ENCODE measurements around the gene MYO16. TPM values are rescaled to one million over a fixed set of nuclear protein-coding genes. Genes with fewer than 3 reads are reported as not detected.
A peak's percentile ranks its signal among the peaks of the same experiment; 100 is the strongest.

Gene MYO16
- total RNA-seq, 1 donor from 2014 or later: 2.9 TPM

DNA sequence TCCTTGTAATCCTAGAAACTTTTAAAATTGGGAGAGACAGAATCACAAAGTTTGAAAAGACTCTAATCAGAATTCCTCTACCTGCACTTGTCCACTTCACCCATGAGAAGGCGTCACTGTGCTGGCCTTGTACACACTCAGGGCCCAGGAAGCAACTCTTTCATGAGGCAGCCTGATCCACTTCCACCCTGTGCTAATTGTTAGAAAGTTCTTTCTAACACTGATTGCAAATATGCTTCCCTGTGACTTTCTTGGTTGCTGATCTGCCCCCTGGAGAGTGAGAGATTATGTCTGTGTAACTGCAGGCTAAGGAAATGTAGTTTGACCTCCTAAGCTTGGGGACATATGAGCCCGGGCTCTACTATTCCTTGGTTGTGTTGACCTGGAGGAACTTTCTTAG lies 494.6 kb downstream of the MYO16 start:
- DNase-seq (ENCODE audit: low spot score): no peak

DNA sequence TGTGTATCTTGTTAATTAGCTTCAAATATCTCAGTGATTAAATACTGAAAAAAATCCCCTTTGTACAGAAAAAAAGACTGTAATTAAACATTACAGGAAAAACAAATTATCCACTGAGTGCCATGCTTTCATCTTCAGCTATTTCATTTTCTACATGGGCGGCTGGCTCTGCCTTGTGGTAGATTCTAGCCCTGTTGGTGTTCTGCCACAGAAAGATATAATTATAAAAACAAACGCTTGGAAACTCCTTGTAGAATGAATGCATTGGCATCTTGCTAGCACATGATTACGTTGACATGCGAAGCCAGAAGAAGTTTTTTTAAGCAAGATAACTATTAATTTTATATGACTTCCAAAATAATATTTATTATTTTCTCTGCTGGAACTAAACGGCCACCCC lies 496.8 kb downstream of the MYO16 start:
- no peak for DNase-seq (ENCODE audit: low spot score)

DNA sequence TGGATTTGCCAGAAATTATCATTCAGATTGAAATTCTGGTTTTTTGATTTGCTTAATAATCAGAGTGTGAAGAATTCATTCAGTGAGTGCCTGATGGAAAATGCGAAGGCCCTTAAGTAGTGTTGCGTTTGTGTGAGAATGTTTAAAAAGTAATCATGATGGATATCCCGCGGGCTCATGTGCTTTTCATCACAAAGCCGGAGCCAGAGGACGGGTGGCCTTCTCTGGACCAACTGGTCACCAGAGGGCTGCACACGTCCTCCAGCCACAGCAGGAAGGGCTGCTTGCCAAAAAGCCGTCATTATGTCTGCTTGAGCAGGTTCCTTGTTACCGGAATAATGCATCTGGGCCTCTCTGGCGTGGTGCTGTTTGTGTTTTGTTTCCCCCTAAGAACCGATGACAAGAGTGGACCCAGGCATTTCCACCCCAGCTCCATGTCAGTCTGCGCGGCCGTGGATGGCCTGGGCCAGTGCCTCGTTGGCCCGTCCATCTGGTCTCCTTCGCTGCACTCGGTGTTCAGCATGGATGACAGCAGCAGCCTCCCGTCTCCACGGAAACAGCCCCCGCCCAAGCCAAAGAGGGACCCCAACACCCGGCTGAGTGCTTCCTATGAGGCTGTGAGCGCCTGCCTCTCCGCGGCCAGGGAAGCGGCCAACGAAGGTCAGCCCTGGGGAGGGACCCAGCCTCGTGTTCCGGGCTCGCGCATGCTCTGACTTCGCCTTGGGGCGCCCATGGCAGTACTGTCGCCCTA lies 497.7 kb downstream of the MYO16 start:
- no peak for DNase-seq (ENCODE audit: low spot score)

DNA sequence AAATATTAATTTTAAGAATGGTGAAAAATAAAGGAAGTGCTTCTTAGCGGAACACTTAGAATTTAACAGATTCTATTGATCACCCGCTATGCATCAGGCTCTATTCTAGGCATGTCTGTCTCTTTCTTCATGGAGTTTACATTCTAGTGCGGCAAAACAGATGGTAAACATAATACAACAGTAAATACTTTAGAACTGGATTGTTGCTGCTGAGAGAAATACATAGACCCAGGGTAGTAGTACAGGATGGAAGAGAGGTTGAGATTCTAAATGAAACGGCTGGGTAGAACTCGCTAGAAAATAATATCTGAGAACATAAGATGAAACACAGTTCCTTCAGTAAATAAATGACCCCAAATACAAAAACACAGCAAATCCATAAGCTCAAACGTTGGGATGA lies 498.7 kb downstream of the MYO16 start:
- DNase-seq (ENCODE audit: low spot score): no peak

DNA sequence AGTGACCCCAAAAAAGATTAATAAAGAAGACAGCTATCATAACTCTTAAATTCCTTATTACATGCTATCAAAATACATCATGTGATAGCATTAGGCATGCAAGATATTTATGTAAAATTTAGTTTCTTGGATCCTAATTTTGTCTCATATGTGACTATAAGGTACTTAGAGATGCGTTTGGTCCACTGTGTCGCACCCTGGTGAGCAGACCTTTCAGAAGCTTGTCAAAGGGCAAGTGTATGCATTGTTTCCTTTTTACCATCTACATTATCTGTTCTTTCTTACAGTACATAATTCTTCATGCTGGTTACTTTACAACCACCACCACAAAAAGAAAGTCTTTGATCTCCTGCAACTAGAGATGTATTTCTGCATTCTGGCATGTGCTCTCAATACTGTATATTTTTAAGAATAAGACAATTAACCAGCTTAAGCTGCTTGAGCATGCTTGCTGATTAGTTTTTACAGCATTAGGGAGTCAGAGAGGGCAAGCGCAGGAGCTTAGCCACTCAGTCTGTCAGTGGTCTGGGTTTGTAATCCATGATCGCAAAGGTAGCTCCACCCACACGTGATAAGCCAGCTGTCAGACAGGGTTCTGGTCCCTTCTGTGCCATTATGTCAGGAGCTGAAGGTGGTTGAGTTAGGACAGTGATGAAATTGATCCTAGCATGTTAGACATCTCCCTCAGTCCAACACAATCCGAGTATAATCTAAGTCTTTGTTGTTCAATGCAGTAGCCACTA lies 500.9 kb downstream of the MYO16 start:
- no peak for DNase-seq (ENCODE audit: low spot score)

DNA sequence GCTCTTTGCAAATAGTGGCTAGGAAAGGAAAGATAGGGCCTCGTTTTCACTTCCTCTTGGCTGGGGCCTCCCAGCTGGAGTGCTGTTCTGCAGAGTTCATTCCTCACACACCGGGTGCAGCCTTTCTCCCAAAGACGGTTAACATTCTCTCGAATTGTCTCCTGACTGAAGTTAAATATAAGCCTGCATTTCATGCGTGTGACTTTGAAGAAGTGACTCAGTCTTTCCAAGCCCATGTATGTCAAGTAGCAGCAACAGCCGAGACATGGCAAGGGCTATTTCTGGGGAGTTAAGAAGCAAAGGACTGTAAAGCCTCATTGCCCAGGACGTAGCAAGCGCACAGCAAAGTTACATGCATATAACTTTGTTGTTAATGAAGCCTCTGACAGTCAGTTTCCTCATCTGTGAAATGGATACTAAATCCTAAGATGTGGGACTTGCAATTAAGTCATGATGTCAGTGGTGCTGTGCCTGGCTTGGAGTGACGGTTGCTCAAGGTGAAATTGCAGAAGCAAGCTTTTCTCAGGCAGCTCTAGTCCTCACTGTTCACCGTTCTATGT lies 502.4 kb downstream of the MYO16 start:
- DNase-seq (ENCODE audit: low spot score): peak; percentile 62

DNA sequence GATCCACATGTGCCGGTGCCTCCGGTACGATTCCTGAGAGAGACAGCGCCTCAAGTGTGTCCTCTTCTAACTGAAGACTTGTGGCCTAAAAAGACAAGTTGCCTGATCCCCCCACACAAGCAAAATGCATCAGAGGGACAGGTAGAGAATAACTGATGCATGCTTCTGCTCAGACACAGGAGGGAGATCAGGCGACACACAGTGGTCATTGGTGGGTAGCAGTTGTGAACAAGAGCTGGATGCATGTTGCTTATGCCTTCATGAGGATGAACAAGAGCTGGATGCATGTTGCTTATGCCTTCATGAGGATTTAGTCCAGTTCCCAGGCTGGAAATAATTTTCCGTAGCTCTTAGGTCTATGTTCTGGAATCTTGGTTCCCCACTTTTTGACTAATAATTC lies 505.6 kb downstream of the MYO16 start:
- DNase-seq (ENCODE audit: low spot score): no peak

DNA sequence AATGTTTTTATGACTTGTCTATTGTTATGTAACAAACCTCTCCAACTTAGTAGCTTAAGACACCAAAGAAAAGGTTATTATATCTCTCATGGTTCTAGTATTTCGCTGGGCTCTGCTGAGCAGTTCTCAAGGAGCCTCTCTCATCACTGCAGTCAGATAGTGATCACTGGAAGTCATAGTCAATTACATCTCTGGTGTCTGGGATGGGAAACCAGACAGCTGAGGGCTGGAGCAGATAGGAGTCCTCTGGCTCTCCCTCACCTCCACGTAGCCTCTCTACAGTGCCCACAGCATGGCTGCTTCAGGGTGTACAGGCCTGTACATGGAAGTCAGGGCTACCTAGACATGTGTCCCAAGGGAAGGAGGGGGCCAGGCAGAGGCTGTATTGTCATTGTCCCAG lies 507.5 kb downstream of the MYO16 start:
- DNase-seq (ENCODE audit: low spot score): no peak

DNA sequence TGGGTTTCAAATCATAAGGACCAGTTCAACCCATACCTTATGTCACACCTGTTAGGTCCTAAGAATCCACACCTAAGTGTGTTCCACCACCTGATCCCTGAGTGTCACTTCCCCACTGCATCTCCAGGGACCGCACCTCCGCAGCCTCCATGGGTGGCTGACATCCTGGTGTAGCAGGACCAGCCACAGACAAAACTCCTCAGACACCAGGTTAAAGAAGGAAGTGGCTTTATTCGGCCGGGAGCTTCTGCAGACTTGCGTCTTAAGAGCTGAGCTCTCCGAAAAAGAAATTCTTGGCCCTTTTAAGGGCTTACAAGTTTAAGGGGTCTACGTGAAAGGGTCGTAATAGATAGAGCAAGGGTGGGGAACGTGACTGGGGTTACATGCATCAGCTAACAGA lies 509.9 kb downstream of the MYO16 start:
- no peak for DNase-seq (ENCODE audit: low spot score)

DNA sequence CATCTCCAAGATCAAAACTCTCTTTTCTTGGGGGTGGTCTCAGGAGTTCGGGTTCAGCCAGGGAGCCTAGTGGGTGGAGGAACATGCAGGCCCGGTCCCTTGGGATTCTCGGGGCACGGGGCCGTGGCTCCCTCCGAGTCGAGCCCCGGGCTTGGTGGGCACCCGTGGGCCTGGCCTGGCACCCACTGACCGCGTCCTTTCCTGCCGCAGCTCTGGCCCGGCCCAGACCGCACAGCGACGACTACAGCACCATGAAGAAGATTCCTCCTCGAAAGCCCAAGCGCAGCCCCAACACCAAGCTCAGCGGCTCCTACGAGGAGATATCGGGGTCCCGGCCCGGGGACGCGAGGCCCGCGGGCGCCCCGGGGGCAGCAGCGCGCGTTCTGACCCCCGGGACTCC lies 510.6 kb downstream of the MYO16 start:
- DNase-seq (ENCODE audit: low spot score): no peak

DNA sequence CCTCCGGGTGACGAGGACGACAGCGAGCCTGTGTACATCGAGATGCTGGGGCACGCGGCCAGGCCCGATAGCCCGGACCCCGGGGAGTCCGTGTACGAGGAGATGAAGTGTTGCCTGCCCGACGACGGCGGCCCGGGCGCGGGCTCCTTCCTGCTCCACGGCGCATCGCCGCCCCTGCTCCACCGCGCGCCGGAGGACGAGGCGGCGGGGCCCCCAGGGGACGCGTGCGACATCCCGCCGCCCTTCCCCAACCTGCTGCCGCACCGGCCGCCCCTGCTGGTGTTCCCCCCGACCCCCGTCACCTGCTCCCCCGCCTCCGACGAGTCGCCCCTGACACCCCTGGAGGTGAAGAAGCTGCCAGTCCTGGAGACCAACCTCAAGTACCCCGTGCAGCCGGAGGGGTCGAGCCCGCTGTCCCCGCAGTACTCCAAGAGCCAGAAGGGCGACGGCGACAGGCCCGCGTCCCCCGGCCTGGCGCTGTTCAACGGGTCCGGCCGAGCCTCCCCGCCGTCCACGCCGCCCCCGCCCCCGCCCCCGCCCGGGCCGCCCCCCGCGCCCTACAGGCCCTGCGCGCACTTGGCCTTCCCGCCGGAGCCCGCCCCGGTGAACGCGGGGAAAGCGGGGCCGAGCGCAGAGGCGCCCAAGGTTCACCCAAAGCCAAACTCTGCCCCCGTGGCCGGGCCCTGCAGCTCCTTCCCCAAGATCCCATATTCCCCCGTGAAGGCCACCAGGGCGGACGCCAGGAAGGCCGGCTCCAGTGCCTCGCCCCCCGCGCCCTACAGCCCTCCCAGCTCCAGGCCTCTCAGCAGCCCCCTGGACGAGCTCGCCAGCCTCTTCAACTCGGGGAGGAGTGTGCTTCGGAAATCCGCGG lies 511.3 kb downstream of the MYO16 start:
- DNase-seq (ENCODE audit: low spot score): no peak

DNA sequence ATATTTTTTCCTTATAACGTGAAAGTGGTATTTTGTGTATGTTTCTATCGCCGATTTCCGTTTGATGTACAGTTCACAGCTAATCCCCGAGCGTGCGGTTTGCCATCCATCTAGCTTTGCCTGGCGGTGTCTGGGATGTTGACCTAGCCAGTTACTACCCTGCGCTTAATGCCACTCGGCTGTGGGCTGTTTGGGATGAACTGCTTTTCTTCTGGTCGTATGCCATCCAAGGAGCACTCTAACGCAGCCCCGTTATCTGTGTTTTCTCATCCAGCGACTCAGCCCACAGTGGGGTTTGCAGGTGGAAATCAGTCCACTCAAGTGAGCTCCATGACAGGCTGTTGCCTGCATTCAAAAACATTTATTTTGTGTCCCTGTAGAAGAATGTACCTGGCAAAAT lies 512.3 kb downstream of the MYO16 start:
- DNase-seq (ENCODE audit: low spot score): no peak

DNA sequence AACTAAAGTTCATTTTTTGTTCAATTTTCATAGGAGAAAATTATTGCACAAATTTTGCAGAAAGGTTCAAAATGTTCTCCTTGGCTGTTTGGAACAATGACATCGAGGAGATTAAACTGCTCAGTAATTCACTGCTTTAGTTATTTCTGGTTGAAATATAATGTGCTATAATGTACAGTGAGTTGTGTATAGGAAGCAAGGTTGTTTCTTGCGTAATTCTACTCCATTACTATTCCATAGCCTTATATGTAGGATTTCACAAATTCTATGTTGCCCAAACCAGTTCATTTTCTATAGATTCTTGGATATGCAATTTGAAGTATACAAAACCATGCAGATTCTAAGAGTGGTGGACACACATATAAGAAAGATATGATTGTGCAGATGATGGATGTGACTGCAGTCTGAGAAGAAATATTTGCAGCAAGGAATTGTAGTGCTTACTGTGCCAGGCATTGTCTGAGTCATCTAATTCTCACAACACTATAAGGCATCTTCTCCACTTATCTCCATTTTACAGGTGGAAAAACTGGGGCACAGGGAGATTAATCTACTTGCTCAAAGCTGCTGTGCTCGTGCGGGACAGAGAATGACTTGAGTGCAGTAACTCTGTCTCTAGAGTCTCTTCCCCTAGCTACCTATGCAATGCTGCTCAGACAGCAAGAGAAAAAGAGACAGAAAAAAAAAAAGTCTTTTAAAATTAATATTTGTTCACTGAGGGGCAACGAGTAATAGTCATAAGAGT lies 515.5 kb downstream of the MYO16 start:
- DNase-seq (ENCODE audit: low spot score): no peak

DNA sequence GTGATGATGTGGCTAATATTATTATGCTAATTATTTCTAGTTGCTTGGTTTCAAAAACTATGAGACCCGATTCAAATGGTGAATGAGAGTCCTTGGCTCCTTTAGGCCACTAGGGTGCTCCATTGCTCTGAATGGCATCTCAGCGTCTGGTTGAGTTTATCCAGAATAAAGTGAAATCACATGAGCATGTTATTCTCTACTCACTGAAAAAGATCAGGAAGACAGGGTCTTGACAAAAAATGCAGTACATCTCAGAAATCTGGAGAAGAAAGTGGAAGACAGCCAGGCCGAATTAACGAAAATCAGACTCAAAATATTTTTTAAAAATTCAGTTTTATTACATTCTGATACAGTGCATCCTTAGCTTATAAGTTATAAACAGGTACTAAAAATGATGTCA lies 516.2 kb downstream of the MYO16 start:
- DNase-seq (ENCODE audit: low spot score): peak; percentile 81

DNA sequence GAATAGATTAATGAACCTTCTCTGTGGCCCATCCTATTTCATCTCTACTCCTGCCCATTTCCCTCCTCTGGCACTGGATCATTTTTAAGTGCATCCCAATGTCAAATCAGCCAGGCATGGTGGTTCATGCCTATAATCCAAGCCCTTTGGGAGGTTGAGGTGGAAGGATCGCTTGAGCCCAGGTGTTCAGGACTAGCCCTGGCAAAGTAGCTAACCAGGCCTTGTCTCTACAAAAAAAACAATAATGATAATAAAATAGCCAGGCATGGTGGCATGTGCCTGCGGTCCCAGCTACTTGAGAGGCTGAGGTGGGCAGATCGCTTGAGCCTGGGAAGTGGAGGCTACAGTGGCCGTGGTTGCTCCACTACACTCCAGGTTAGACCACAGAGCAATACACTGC lies 517.0 kb downstream of the MYO16 start:
- no peak for DNase-seq (ENCODE audit: low spot score)

DNA sequence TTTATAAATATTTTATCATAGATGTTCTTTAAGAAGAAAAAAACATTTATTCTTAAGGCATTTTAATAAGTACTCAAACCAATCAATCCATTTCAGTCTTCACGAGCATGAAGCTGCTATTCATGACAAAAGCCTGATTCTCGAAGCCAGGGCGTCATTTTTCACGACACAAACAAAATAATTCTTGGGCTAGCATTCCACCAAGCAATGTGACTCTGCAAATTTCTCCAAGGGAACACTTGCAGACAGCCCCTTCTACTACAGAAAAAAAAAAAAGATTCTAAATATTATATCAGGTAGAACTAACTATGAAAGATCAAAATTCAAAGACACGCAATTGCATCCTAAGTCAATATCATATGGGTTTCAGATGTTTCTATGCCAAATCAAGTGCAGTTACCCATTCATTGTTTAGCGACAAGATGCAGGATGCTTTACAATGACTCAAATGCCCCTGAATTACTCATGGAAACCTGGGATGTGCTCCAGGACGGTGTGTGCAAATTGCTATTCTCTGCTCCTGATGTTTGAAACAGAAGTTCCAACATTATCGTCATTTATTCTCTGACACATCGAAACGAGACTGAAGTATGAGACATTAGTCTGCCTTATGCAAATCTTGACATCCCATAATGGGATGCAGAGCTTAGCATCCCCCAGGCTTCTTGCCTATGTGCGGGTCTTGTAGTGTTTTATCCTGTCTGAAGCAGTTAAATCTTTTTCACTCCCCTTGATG lies 517.7 kb downstream of the MYO16 start:
- no peak for DNase-seq (ENCODE audit: low spot score)

DNA sequence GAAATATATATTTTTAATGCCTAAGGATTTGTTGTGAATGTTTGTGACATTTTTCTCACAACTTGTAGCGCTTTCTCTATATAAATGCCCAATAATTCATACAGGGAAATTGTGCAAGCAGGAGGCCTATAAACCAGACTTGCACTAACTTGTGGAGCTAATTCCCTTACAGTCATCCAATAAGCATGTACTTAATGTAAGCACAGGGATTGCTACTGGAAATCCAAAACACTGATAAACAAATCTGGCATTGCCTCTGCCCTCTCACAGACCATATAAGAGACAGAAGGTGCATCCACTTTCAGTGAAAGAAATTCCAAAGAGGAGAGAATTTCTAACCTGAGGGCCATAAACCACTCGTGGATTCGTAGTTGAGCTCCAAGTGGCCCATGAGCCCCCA lies 518.8 kb downstream of the MYO16 start:
- DNase-seq (ENCODE audit: low spot score): peak; percentile 48

DNA sequence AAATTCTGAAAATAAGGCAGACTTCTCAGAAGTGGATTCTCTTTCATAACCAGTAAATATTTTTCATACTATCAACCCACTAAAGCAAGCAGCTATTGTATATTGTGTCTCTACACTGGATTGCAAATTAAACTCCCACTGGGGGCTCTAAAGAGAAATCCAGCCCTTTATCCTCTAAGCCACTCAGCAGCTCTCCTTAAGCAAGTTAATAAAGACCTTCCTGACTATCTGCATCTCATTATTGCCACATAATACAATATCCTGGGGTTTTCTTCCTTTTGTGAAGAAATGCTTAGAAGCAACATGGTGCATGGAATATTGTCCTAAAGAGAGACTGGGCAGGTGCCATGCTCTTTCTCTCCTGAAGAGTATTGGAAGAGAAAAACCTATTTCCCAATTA lies 521.3 kb downstream of the MYO16 start:
- no peak for DNase-seq (ENCODE audit: low spot score)

DNA sequence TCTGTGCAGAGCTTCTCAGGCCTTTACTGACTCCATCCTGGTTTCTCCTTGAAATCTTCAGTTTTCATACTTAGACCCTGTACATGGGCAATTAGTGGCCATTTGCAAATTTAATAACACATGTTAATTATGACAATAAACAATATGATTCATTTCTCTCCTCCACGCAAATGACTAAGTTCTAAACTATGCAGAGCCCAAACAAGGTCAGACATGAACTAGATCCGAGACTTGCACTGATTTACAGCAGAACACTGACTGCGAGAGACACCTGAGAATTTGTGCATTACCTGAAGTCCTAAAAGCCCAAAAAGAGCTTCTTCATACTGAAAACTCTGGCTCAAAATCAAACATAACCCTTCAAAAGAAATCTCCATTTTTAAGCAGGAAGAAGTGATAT lies 521.8 kb downstream of the MYO16 start:
- no peak for DNase-seq (ENCODE audit: low spot score)

DNA sequence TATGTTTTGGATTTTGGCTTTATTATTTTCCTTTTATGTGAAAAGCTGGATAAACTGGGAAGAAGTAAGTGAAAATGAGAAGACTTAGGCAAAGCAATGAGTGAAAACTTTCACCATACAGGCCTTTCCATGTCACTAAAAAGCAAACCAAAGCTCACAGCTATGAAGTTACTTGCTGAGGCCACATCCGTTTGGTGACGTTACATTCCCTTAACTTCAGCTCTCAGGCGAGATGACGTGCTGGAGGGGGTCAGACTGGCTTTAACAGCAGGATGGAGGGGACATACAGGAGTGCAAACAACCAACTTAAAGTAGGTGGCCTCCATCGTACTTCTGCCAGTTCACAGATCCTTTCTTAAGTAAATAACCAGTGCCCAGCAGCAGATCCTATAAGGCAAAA lies 522.3 kb downstream of the MYO16 start:
- DNase-seq (ENCODE audit: low spot score): no peak

Measured in umbilical cord (tissue), 2 donors.